HL-60/S4 (cell line): ENCODE results near the gene ETNK2.

Experiments
- in situ Hi-C: fragments of 300-500 bp; cut with MboI; formaldehyde crosslinking; loops from 2 replicates; pipeline ENCODE4 v1.14.3; 2022; ENCODE audit warnings: low sequenced_read_pairs

The ETNK2 gene

DNA sequence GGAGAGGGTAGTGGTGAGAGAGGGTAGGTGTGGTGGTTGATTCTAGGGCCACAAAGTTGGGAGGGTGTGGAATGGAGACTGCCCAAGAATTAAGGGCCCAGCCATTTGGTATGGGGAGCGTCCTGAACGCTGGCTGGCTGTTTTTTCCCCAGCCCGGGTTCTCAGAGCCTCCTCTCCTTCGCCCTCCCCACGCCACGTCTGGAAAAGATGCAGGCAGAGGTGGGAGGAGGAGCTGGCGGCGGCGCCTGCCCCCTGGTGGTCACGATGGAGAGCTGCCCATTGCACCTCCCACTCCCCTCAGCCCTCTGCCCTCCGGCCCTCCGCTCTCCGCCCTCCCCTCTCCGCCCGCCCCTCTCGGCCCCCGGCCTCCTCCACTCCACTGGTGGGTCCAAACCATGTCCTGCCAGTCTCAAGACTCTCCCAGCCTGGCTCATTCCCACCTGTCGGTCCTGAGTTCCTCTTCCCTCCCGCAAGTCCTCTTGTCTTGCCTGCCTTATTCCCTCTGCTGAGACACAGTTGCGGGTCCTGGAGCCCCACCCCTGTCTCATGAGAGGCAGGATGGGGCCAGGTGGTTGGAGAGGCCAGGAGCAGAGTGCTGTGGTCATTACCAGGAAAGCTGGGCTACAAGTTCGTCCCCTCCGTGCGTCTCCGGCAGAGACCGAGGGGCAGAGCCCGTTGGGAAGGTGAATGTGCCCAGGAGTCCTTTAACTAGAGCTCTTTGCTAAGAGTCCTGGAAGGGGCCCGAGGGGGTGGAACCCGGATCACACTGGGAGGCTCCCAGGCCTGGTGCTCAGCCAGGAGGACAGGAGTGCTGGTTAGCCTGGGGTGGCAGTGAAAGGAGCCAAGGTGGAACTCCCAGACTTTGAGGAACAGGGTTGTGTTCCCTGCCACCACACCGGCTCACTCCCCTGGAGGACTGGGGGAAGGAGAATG, 22.6 kb downstream of the ETNK2 start:
- in situ Hi-C loops = loop anchor here (5.0 to 25.0 kb wide), 2 partner anchors 257 to 767 kb away; partner anchors contain the start of gene FMOD

DNA sequence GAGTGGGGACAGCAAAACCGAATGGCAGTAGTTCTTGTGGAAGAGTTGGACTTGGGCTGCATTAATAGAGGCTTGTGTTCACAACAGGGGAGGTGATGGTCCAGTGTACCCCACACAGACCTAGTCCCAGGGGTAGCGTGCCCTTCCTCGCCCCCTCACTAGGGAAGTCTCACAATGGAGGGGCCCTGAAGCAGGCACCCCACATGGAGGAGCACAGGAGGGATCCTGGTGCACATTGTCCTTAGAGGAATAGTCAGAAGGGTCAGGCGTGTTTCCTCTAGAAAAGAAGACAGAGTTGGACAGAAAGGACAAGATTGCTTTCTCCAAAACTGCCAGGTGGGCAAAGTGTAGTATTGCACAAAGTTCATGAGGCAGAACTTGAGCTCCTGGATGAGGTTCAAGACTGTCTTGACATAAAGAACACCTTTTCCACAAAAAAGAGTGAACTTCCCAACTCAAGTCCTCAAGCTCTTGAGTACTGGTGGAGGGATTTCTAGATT, 23.3 kb downstream of the ETNK2 start:
- in situ Hi-C loops = loop anchor here (5.0 to 25.0 kb wide), 2 partner anchors 256 to 766 kb away; partner anchors contain the start of gene FMOD

DNA sequence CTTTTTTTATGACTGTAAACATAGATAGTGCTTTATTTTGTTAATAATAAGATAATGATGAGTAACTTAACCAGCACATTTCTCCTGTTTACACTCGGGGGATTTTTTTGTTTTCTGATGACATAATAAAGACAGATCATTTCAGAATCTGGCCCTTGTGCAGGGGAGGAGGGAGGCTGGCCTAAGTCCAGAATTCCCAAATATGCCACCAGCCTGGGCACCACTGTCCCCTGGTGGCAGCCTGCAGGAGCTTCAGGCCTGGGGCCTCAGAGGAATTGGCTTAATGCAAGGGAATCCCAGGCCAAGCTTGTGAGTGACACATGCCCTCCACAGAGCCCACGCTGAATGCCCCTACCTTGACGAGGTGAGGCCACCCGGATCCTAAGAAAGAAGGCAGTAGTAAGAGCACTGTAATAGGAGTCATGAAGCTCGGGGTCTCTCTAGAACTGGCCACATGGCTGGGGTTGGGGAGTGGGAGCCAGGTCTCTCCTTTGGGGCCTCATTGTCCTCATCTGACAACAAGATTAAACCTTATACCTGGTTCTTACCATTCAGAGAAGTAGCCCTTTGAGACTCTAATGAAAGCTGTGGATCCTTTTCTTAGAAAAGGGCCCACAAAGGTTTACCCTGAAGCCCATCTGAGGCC, 24.1 kb downstream of the ETNK2 start:
- in situ Hi-C loops = loop anchor here (5.0 to 25.0 kb wide), 2 partner anchors 255 to 765 kb away; partner anchors contain the start of gene FMOD

DNA sequence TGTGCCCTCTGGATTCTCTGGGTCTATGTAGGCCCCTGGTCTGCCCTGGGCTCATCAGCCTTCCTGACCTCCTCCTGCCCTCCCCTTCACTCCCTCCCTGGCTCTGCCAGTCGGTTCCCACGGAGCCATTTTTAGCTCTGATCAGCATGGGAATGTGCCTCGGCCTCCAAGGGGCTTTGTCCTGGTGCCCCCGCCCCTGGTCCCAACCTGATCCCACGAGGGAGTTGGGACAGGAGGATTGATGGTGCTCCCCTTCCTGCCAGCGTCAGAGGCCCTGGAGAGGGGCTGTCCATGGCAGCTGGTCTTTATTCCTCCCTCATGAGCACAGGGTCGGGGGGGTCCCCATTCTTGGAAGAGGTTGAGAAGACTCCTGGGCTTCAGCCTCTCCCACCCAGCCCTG, 24.9 kb downstream of the ETNK2 start:
- in situ Hi-C loops = loop anchor here (5.0 to 25.0 kb wide), 2 partner anchors 255 to 765 kb away; partner anchors contain the start of gene FMOD

DNA sequence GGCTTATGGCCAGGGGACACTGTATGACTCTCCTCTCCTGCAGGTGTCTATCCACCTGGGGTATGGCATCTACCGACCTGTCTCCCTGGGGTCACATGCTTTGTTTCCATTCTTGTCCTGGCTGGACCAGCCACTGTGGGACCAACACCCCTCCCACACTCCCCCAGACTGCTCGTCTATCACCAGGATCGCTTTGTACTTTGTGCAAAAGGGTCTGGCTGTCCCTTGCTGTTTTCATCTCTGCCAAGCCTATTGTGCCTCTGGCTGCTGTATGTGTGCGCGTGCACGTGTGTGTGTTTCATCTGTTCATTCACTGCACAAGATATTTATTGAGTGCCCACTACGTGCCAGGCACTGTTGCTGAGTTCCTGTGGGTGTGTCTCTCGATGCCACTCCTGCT, 25.5 kb downstream of the ETNK2 start:
- in situ Hi-C loops = loop anchor here (5.0 to 25.0 kb wide), 2 partner anchors 254 to 764 kb away; partner anchors contain the start of gene FMOD

DNA sequence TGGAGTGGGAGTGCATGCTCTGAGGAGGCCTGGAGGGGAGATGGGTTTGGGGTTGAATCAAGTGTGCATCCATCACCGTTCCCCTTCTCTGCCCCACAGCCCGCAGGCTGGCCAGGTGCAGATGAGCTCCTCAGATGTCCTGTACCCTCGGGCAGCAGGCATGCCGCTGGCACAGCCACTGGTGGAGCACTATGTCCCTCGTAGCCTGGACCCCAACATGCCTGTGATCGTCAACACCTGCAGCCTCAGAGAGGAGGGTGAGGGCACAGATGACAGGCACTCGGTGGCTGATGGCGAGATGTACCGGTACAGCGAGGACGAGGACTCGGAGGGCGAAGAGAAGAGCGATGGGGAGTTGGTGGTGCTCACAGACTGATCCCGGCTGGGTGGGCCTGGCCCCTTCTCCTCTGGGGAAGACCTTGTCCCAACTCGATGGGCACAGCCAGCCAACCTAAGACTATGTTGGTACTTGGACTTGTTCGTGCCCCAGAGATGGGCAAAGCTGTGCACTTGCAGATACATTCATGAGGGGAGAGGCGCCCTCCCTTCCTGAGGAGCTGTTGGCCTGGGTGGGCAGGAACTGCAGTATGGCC, 26.0 kb downstream of the ETNK2 start:
- in situ Hi-C loops = loop anchor here (5.0 to 25.0 kb wide), 2 partner anchors 254 to 764 kb away; partner anchors contain the start of gene FMOD

DNA sequence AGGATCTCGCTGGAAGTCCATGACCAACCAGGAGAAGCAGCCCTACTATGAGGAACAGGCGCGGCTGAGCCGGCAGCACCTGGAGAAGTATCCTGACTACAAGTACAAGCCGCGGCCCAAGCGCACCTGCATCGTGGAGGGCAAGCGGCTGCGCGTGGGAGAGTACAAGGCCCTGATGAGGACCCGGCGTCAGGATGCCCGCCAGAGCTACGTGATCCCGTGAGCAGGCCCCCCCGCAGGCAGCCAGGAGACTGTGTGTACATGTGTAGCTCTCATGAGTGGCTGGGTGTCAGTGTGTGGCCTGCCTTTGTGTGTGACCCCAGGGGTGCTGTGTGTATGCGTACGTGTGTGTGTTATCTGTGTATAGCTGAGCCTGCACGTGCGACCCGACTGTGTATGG, 27.2 kb downstream of the ETNK2 start:
- in situ Hi-C loops = loop anchor here (5.0 to 25.0 kb wide), 2 partner anchors 252 to 762 kb away; partner anchors contain the start of gene FMOD

DNA sequence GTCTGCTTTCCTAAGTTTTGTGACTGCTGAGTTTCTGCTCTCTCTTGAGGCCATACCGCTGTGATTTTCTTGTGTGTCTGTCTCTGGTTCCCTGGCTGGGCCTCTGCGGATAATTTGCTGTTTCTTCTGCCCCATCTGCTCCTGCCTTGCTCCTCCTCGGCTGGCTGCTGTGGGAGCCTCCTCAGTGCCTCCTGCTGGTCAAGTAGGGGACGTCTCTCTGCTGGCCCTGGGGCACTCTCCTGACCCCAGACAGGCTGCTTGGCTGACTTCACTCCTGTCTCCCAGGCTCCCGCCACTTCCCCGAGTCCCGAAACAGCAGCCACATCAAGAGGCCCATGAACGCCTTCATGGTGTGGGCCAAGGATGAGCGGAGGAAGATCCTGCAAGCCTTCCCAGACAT, 28.5 kb downstream of the ETNK2 start:
- in situ Hi-C loops = no loop called here

DNA sequence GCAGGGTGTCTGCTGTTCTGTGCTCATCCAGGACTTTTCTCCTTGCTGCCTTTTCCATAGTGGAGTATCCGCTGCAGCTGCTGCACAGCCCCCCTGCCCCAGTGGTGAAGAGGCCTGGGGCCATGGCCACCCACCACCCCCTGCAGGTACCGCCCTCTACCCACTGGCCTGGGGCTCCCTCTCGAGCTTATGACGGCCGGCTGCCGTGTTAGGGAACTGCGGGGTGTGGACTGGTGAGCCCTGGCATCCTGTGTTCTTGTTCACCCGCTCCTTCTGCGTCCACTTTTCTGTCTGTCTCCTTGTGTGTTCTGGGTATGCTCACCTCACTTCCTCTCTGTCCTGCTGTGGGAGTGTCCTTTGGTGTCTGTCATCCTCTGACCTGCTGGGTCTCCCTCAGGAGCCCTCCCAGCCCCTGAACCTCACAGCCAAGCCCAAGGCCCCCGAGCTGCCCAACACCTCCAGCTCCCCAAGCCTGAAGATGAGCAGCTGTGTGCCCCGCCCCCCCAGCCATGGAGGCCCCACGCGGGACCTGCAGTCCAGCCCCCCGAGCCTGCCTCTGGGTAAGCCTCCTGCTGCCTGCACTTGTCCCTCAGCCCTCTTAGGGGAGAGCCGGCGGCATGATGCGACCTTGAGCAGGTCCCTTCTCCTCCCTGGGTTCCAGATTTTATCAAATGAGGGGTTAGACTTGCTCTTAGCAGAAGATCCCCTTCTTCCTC, 29.8 kb downstream of the ETNK2 start:
- in situ Hi-C loops = no loop called here

DNA sequence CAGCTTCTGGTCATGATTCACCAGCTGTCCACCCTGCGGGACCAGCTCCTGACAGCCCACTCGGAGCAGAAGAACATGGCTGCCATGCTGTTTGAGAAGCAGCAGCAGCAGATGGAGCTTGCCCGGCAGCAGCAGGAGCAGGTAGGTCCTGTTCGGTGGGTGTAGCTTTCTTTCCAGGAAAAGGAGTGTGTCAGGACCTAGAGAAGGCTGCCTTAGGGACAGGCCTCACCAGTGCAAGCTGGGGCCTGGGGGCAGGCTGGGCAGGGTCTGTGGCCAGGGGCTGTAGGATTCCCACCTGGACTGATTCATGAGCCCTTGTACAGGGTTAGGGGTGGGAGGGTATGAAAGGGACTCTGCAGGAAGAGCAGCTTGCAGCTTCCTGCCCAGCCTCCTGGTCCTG, 35.3 kb downstream of the ETNK2 start:
- in situ Hi-C loops = no loop called here

DNA sequence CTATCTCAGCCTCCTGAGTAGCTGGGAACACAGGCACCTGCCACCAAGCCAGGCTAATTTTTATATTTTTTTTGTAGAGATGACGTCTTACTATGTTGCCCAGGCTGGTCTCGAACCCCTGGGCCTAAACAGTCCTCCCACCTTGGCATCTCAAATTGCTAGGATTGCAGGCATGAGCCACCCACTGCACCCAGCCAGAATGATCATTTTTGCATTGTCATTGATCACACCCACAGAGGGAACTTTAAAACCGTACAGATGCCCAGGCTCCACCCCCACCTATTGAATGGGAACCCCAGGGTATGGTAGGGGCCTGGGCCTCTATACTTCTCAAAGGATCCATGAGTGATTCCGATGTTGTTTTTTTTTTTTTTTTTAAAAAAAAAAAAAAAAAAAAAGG, 36.7 kb downstream of the ETNK2 start:
- in situ Hi-C loops = no loop called here

DNA sequence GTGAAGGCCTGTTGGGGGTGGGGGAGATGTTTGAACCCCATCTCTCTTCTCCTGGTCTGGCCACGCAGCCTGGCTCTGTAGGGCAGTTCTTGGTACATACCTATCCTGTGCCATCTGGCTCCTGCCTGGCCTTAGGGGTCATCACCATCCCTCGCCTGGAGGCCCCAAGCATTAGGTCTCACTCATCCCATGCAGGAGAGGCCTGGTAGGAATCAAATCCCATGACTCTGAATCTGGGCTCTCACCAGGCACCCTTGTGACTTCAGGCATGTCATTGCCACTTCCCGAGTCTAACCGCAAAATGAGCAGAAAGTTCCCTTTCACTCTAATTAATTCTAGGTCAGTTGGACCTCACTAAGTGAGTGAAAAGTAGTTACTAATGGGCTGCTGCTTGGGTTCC, 37.2 kb downstream of the ETNK2 start:
- in situ Hi-C loops = no loop called here

DNA sequence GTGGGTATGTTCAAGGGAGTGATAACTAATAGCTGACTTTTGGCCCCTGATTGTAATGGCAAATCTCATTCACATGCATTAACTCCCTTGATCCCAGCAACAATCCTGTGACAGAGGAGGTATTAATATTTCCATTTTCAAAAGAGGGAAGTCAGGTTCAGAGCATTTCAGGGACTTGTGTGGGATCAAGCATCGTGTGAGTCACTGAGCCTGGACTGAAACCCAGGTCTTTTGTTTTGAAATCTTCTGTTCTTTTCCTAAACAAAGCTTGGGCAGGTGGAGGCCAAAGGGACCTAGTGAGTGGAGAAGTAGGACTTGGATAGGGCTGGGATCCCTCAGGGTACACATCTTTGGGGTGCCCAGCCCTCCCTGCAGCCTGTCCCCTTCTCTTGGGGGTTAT, 37.9 kb downstream of the ETNK2 start:
- in situ Hi-C loops = no loop called here

DNA sequence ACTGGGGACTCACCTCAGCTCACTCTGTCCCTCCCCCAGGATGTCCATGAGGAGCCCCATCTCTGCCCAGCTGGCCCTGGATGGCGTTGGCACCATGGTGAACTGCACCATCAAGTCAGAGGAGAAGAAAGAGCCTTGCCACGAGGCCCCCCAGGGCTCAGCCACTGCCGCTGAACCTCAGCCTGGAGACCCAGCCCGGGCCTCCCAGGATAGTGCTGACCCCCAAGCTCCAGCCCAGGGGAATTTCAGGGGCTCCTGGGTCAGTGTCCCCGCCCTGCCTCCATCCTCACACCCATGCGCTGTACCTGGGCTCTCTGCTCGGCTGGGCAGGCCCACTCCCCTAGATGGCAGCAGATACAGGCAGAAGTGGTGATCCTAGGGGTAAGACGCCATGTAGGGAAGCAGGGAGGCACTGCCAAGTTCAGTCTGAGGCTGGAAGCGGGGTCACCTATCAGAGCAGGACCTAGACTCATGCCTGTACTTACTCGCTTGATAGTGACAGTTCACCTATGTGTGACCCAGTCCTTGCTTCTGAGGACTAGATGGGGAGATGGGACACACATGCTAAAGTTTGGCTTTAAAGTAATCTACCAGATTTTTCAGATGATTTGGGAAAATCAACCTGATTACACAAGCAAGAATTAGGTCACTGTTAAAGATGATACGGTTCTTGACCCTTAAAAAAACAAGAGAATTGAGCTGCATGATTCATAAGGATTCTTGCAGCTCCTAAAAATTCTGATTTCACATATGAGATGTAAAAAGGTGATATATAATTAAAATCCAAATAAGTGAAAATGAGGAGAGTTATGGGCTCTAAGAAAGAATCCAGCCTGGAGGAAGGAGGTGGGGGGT, 38.7 kb downstream of the ETNK2 start:
- in situ Hi-C loops = no loop called here

DNA sequence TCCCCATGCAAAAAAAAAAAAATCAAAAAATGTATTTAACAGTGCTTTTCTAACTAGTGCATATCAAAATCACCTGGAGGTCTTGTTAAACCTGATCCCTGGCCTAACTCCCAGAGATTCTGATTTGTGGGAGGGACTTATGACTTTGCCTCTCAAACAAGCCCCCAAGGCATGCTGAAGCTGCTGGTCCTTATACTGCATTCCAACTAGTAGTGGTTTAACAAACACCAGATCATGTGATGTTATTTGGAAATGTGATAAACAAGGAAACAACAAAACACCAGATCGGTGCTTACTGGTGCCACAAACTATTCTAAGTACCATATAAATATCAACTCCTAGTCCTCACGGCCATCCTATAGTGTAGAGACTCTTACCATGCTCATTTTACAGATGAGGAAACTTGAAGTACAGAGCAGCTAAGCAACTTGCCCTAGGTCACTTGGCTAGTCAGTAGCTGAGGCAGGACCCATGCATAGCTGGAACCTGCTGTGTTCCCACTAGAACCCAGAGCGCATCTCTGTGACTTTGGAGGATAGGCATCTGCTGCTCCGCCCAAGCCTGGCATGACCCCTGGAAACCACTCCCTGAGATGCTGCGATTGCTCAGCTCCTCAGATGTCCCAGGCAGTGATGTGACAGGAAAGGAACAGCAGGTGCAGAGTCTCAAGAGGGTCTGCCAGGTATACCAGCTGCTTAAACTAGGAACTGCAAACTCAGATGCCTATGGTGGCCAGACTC, 40.8 kb downstream of the ETNK2 start:
- in situ Hi-C loops = no loop called here

DNA sequence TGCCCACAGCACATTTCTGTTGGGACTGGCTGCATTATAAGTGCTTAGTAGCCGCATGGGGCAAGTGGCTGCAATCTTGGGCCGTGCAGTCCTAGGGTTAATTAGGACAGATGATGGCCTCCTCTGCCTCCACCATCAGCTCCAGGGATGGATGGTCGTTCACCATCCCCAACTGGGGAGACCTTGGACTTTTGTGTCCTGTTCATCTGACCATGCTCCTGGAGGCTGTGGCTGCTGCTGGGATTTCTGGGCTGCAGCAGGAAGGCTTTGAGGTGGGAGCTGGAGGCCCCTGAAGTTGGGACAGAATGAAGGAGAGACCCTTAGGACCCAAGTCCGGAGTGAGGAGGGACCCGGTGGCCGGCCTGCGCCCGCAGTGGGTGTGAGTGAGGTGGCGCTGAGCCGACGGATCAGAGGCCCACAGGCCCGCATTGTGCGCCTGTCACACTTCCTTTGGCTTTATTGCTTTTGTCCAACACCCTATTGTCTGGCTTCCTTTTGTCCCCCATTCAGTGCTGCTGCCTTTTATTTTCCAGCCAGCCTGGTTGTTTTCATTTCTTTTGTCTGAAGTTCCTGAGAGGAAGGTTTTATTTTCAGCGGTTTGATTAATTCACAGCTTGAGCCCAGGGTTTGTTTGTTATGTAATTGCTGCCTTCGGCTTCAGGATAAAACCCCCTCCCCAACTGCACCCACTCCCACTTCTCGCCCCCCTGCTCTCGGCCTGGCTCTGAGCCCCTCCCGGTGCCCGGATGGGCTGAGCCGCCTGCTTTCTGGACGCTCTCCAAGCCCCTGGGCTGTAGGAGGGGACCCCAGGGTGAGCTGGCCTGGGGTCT, 43.3 kb downstream of the ETNK2 start:
- in situ Hi-C loops = no loop called here

DNA sequence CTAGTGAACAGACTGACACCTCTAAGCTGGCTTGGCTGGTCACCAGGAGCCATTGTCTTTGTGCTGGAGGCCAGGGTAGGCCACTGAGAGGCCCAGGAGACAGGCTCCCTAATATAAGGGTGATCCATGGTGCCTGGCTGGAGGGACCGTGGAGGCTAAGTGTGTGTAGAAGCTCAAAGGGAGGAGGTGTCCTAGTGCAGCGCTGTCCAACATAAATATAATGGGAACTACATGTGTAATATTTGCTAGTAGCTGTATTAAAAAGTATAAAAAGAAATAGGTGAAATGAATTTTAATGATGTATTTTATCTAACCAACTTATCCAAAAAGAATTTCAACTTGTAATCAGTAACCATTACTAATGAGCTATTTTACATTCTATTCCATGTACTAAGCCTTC, 44.0 kb downstream of the ETNK2 start:
- in situ Hi-C loops = no loop called here

DNA sequence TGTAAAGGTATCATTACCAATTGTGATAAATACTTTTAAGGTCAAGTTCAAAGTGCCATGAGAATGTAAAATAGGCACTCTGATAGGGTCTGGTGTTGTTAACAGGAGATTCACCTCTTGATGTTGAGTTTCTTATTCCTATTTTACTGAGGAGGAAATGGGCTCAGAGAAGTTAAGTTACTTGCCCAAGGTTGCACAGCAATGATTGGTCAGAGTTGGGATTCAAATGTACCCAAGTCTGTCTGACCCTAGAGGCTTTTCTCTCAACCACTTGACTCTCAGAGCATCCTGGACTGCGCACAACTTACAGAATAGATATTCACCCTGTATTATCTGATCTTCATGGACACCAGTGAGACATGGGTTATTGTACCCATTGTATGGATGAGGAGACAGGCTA, 45.0 kb downstream of the ETNK2 start:
- in situ Hi-C loops = no loop called here
